Measurements from ENCODE around the gene MYL4. TPM values are rescaled to one million over a fixed set of nuclear protein-coding genes. Genes with fewer than 3 reads are reported as not detected.
A peak's percentile ranks its signal among the peaks of the same experiment; 100 is the strongest.

MYL4 gene
- total RNA-seq, 1 donor from 2014 or later: not detected

GRCh38 chr17:47203984-47204721 lies 5.0 kb upstream of the MYL4 start:
- intact Hi-C loops (cut with DNase I): no loop called here
- H3K27ac ChIP-seq: peak overlapping the region; percentile 45
- H3K27me3 ChIP-seq: no peaks in the 10 kb centered on the region
- H3K36me3 ChIP-seq: no peaks in the 10 kb centered on the region
- H3K4me3 ChIP-seq: no peak overlapping the region
- H3K4me1 ChIP-seq: peaks cover 18% of the 10 kb centered on the region
- TF ChIP-seq POLR2A (IDR thresholded peaks at IDR 0.05) (no peak), CTCF (IDR thresholded peaks at IDR 0.05) (no peak), POLR2AphosphoS5 (IDR thresholded peaks at IDR 0.05; ENCODE audit: insufficient read depth in 1 of 2, low read depth in 1 of 2) (no peak)
- peak in 1 of 2 donors; percentile 61 for DNase-seq (ENCODE audit: extremely low spot score in 2 of 2)
- no peaks in the 10 kb centered on the region for H3K9me3 ChIP-seq

DNA sequence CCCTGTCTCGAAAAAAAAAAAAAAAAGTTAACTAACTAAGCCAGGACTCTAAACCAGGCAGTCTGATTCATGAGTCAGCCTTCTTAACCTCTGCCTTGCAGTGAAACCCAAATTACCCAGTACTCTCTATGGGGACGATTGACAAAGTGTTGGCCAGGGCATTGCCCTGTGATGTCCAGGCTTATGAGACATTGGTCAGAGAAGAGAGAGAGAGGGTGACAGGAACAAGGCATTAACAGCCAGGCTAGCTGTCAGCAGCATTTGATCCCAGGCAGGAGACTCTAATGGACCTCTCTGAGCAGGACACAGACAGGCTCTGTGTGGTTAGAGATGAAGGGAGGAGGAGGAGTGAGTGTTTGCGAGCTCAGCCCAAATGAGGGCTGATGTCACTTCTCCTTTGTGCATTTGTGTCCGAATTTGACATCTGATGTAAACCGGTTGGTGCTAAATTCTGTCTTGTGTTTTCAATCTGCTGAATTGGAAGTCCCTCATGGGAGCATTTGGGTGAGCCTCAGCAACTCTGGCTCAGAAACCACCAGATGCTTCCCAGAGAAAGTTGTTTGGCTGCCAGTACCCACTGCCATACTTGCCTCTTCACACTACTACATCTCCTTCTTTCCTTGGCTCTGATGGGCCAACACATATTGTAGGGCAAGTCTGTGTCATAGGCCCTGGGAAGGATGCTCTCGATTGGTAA lies 4.3 kb upstream of the MYL4 start:
- Histone ChIP-seq H3K4me3 (no peak overlapping the region), H3K27ac (peak overlapping the region; percentile 45), H3K4me1 (peaks cover 18% of the 10 kb centered on the region), H3K9me3 (no peaks in the 10 kb centered on the region), H3K36me3 (no peaks in the 10 kb centered on the region), H3K27me3 (no peaks in the 10 kb centered on the region)
- intact Hi-C loops (cut with DNase I): no loop called here
- TF ChIP-seq POLR2AphosphoS5 (IDR thresholded peaks at IDR 0.05; ENCODE audit: insufficient read depth in 1 of 2, low read depth in 1 of 2): no peak
- no peak for TF ChIP-seq CTCF (IDR thresholded peaks at IDR 0.05)
- no peak for TF ChIP-seq POLR2A (IDR thresholded peaks at IDR 0.05)
- peak in 1 of 2 donors; percentile 89 for DNase-seq (ENCODE audit: extremely low spot score in 2 of 2)

GRCh38 chr17:47205419-47205963 lies 3.7 kb upstream of the MYL4 start:
- peak overlapping the region; percentile 45 for H3K27ac ChIP-seq
- no peaks in the 10 kb centered on the region for H3K9me3 ChIP-seq
- no peak overlapping the region for H3K4me3 ChIP-seq
- peaks cover 18% of the 10 kb centered on the region for H3K4me1 ChIP-seq
- H3K27me3 ChIP-seq: no peaks in the 10 kb centered on the region
- H3K36me3 ChIP-seq: no peaks in the 10 kb centered on the region
- peak in 1 of 2 donors; percentile 82 for DNase-seq (ENCODE audit: extremely low spot score in 2 of 2)
- TF ChIP-seq POLR2A (IDR thresholded peaks at IDR 0.05) (no peak), CTCF (IDR thresholded peaks at IDR 0.05) (no peak), POLR2AphosphoS5 (IDR thresholded peaks at IDR 0.05; ENCODE audit: insufficient read depth in 1 of 2, low read depth in 1 of 2) (no peak)
- intact Hi-C loops (cut with DNase I): no loop called here

DNA sequence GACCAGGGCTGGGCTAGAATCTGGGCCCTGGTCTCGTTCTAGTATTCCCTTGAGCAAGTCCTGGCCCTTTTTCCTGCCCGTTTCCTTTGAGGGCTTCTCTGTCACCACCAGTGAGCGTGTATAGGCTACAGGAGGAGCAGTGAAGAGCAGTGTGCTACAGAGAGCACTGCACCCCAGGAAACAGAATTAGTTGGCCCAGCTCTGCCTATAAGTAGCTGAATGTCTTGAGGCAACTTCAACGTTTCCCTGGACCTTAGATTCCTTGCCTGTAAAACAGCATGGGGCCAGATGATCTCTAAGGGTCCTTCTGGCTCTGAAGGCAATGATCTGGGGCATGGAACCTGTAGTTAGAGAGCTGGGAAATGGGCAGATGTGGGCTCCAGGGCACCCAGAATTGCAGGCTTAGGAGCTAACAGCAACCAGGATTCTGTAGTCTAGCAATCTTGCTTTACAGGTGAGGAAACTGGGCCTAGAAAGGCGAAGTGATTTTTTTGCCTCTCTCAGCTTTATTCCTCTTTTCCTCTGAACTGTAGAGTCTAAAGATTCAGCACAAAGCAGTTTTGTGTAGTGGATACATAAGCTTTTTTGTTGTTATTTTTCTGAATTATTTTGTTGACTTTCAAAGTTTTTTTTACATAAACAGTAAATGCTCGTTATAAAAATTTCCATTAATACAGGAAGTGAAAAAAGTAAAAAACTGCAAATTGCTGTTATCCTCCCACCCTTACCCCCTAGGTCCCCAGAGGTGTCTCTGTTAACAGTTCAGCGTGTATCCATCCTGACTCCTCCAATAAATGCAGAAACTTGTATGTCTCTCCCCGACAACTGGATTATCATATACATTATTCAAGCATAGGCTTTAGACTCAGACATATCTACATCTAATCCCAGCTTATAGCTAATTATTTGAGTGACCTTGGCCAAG lies 1.7 kb upstream of the MYL4 start:
- Histone ChIP-seq H3K4me1 (peaks cover 18% of the 10 kb centered on the region), H3K4me3 (no peak overlapping the region), H3K27me3 (no peaks in the 10 kb centered on the region), H3K9me3 (no peaks in the 10 kb centered on the region), H3K36me3 (no peaks in the 10 kb centered on the region), H3K27ac (no peak overlapping the region)
- intact Hi-C loops (cut with DNase I): no loop called here
- DNase-seq (ENCODE audit: extremely low spot score in 2 of 2): peak in 1 of 2 donors; percentile 67
- no peak for TF ChIP-seq POLR2AphosphoS5 (IDR thresholded peaks at IDR 0.05; ENCODE audit: insufficient read depth in 1 of 2, low read depth in 1 of 2)
- no peak for TF ChIP-seq CTCF (IDR thresholded peaks at IDR 0.05)
